ENCODE results near the gene XPC.

XPC gene

DNA sequence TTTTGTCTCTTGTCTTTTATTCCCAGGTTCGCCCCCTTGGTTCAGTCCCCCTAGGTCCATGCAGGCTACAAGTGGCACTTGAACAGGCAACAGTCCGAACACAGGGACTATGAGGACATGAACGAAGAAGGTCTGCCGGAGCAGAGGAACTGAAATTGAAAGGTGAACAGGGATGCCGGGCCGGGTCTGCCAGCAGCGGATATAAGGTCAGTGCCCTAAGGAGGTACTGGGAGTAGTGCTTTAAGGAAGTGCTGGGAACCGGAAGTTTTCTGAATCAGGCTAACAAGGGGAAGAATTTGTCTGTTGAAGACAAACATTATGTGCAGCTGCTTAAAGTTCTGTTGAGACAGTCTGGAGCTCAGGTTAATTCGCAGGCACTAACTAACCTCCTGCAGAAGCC, 47.0 kb upstream of the XPC start:
- no peaks in the 10 kb centered on the region for H3F3A ChIP-seq (ENCODE audit: insufficient read depth, low read length)
- no peaks in the 10 kb centered on the region for H3K9me2 ChIP-seq (ENCODE audit: low read depth, low read length)
- H3K36me3 ChIP-seq (ENCODE audit: insufficient read depth, low read length), result no peaks in the 10 kb centered on the region; the same call in 1 of the 2 replicates
- TF ChIP-seq EZH2 (IDR thresholded peaks at IDR 0.05; ENCODE audit: borderline replicate concordance, low read length), result no peak
- TF ChIP-seq, protein P1, sequence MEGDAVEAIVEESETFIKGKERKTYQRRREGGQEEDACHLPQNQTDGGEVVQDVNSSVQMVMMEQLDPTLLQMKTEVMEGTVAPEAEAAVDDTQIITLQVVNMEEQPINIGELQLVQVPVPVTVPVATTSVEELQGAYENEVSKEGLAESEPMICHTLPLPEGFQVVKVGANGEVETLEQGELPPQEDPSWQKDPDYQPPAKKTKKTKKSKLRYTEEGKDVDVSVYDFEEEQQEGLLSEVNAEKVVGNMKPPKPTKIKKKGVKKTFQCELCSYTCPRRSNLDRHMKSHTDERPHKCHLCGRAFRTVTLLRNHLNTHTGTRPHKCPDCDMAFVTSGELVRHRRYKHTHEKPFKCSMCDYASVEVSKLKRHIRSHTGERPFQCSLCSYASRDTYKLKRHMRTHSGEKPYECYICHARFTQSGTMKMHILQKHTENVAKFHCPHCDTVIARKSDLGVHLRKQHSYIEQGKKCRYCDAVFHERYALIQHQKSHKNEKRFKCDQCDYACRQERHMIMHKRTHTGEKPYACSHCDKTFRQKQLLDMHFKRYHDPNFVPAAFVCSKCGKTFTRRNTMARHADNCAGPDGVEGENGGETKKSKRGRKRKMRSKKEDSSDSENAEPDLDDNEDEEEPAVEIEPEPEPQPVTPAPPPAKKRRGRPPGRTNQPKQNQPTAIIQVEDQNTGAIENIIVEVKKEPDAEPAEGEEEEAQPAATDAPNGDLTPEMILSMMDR (IDR thresholded peaks at IDR 0.05; ENCODE audit: low read length), result no peak
- no peak overlapping the region for H3K4me3 ChIP-seq (ENCODE audit: low read depth, low read length, poor library complexity, severe bottlenecking)
- no peak overlapping the region for H3K9ac ChIP-seq (ENCODE audit: low read length)
- peaks cover 4% of the 10 kb centered on the region; the same call in 1 of the 2 replicates for H3K9me3 ChIP-seq (ENCODE audit: low read length)
- no peaks in the 10 kb centered on the region for H4K20me1 ChIP-seq (ENCODE audit: insufficient read depth, low read length)
- H2AFZ ChIP-seq (ENCODE audit: low read length), result no peak overlapping the region
- H3K4me2 ChIP-seq (ENCODE audit: low read length), result no peak overlapping the region
- no peaks in the 10 kb centered on the region; the same call in none of the 2 replicates for H3K27me3 ChIP-seq (ENCODE audit: insufficient read depth, low read length)
- H3K27ac ChIP-seq (ENCODE audit: low read depth, low read length, poor library complexity, severe bottlenecking), result no peak overlapping the region
- H3K79me2 ChIP-seq (ENCODE audit: insufficient read depth, low read length), result no peaks in the 10 kb centered on the region
- H3K4me1 ChIP-seq (ENCODE audit: insufficient read depth, low read length, severe bottlenecking), result peaks cover 26% of the 10 kb centered on the region

DNA sequence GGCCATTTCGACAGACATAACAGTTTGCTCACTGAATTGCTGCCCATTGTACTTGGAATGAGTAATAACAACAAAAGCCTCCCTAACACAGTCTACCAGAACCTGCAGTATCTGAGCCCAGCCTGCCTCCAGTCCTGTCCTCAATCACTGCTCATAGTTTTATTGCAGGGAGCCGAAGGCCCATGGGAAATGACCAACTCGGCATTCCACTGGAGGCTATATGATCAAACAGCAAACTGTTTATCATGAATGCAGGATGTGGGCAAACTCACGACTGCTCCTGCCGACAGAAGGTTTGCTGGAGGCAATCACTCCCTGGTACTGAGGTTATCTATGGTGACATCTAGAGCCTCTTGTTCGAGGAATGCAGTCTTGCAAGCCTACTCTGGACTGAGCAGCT, 46.5 kb upstream of the XPC start:
- Histone ChIP-seq H2AFZ (ENCODE audit: low read length) (no peak overlapping the region), H3K9me3 (ENCODE audit: low read length) (peaks cover 4% of the 10 kb centered on the region; the same call in 1 of the 2 replicates), H3K9ac (ENCODE audit: low read length) (no peak overlapping the region), H3K27ac (ENCODE audit: low read depth, low read length, poor library complexity, severe bottlenecking) (no peak overlapping the region), H3K9me2 (ENCODE audit: low read depth, low read length) (no peaks in the 10 kb centered on the region), H3K79me2 (ENCODE audit: insufficient read depth, low read length) (no peaks in the 10 kb centered on the region), H3K4me3 (ENCODE audit: low read depth, low read length, poor library complexity, severe bottlenecking) (no peak overlapping the region), H3K27me3 (ENCODE audit: insufficient read depth, low read length) (no peaks in the 10 kb centered on the region; the same call in 1 of the 2 replicates), H3K4me2 (ENCODE audit: low read length) (no peak overlapping the region), H3K4me1 (ENCODE audit: insufficient read depth, low read length, severe bottlenecking) (peaks cover 26% of the 10 kb centered on the region), H3K36me3 (ENCODE audit: insufficient read depth, low read length) (no peaks in the 10 kb centered on the region; the same call in 1 of the 2 replicates), H4K20me1 (ENCODE audit: insufficient read depth, low read length) (no peaks in the 10 kb centered on the region), H3F3A (ENCODE audit: insufficient read depth, low read length) (no peaks in the 10 kb centered on the region)
- no peak for TF ChIP-seq EZH2 (IDR thresholded peaks at IDR 0.05; ENCODE audit: borderline replicate concordance, low read length)
- TF ChIP-seq, protein P1 (IDR thresholded peaks at IDR 0.05; ENCODE audit: low read length), result no peak

DNA sequence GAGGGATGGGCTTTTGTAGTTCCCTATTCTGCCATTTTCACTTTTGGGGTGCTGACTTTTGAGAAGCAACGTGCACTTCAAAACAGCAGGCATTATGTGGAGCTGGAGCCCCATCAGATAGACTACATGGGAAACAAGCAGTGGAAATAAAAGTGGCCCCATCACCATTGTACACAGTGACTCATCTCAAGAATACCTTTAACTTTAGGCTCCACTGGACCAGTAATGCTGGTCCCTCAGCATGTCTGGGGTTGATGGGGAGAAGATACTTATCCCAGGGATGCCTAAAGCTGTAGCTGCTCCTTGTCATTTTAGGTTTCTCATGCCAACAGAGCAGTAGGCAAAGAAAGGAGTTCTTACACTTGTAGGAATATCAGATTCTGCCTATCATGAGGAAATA, 45.2 kb upstream of the XPC start:
- Histone ChIP-seq H3K4me1 (ENCODE audit: insufficient read depth, low read length, severe bottlenecking) (peaks cover 17% of the 10 kb centered on the region), H3K9ac (ENCODE audit: low read length) (no peak overlapping the region), H3K4me2 (ENCODE audit: low read length) (no peak overlapping the region), H3K79me2 (ENCODE audit: insufficient read depth, low read length) (no peaks in the 10 kb centered on the region), H3K36me3 (ENCODE audit: insufficient read depth, low read length) (no peaks in the 10 kb centered on the region; the same call in 1 of the 2 replicates), H3K4me3 (ENCODE audit: low read depth, low read length, poor library complexity, severe bottlenecking) (no peak overlapping the region), H4K20me1 (ENCODE audit: insufficient read depth, low read length) (no peaks in the 10 kb centered on the region), H3K27ac (ENCODE audit: low read depth, low read length, poor library complexity, severe bottlenecking) (no peak overlapping the region), H3K9me2 (ENCODE audit: low read depth, low read length) (no peaks in the 10 kb centered on the region), H3K9me3 (ENCODE audit: low read length) (peaks cover 4% of the 10 kb centered on the region; the same call in 1 of the 2 replicates), H3K27me3 (ENCODE audit: insufficient read depth, low read length) (no peaks in the 10 kb centered on the region; the same call in 1 of the 2 replicates), H3F3A (ENCODE audit: insufficient read depth, low read length) (no peaks in the 10 kb centered on the region), H2AFZ (ENCODE audit: low read length) (no peak overlapping the region)
- TF ChIP-seq, protein P1 (IDR thresholded peaks at IDR 0.05; ENCODE audit: low read length), result no peak
- no peak for TF ChIP-seq EZH2 (IDR thresholded peaks at IDR 0.05; ENCODE audit: borderline replicate concordance, low read length)
